ENCODE results near the gene MTF2. TPM values are rescaled to one million over a fixed set of nuclear protein-coding genes. Genes with fewer than 3 reads are reported as not detected.
"Not testable (repeated sequence)": the region's sequence is repeated elsewhere in the genome, so short reads cannot be mapped to it uniquely, and the experiment has no call there.

MTF2 gene
- total and polyA plus RNA-seq, 10 donors: 16.4 to 50.5 (median 39.5) TPM

DNA sequence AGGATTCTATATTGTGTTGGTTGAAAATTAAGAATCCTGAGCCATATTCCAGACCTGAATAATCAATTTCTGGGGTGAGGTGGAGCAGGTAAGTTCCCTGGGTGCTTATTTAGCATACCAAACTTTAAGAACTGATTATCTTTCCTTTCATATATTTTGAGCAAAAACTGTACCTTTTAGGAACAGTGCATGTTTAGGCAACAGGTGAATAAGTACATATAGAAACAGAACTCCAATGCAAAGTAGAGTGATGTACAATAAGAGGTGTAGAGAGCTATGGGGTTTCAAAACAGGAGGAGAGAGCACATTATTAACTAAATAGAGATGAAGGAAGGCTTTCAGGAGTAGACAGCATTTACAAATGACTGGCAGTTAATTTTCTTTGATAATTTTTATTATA, 72.4 kb downstream of the MTF2 start:
- H3K27me3 ChIP-seq (replicated peaks in 1 of 7): no peaks in the 10 kb centered on the region
- intact Hi-C loops (cut with DNase I; ENCODE audit: low total_unique reads): no loop called here
- TF ChIP-seq POLR2AphosphoS5 (IDR thresholded peaks at IDR 0.05) (no peak), POLR2A (IDR thresholded peaks at IDR 0.05) (no peak)
- TF ChIP-seq, protein P1, sequence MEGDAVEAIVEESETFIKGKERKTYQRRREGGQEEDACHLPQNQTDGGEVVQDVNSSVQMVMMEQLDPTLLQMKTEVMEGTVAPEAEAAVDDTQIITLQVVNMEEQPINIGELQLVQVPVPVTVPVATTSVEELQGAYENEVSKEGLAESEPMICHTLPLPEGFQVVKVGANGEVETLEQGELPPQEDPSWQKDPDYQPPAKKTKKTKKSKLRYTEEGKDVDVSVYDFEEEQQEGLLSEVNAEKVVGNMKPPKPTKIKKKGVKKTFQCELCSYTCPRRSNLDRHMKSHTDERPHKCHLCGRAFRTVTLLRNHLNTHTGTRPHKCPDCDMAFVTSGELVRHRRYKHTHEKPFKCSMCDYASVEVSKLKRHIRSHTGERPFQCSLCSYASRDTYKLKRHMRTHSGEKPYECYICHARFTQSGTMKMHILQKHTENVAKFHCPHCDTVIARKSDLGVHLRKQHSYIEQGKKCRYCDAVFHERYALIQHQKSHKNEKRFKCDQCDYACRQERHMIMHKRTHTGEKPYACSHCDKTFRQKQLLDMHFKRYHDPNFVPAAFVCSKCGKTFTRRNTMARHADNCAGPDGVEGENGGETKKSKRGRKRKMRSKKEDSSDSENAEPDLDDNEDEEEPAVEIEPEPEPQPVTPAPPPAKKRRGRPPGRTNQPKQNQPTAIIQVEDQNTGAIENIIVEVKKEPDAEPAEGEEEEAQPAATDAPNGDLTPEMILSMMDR (IDR thresholded peaks at IDR 0.05 in 8 of 11, conservative IDR thresholded peaks at IDR 0.05 in 3 of 11): no peak
- H3K4me3 ChIP-seq: no peak overlapping the region
- DNase-seq: no peak
- H3K9me3 ChIP-seq: no peaks in the 10 kb centered on the region
- H3K27ac ChIP-seq: no peak overlapping the region
- peaks cover 0 to 93% (median 39%) of the 10 kb centered on the region in 6 donors for H3K36me3 ChIP-seq
- H3K4me1 ChIP-seq: peaks cover 0 to 10% (median 4%) of the 10 kb centered on the region in 6 donors

DNA sequence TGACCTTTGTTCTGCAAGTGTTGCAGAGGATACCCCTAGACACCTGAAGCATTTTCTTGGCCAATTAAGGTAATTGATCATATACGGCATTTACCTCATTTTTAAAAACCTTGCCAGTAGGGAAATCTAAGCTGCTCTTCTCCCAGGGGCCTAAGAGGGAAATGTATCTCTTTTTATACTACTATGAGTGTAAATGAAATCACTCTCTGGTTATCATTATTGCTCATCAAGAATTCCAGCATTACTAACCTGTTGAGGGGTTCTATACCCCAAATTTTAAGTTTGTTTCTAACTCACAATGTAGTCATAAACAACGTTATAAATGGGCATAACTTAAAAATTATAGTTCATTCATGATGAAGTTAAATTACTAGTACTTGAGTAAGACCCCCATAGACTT, 73.8 kb downstream of the MTF2 start:
- Histone ChIP-seq H3K27me3 (replicated peaks in 1 of 7) (no peaks in the 10 kb centered on the region), H3K9me3 (no peaks in the 10 kb centered on the region), H3K4me1 (peaks cover 0 to 9% (median 3%) of the 10 kb centered on the region in 6 donors), H3K4me3 (no peak overlapping the region), H3K27ac (no peak overlapping the region), H3K36me3 (peaks cover 0 to 100% (median 51%) of the 10 kb centered on the region in 6 donors)
- DNase-seq: no peak
- intact Hi-C loops (cut with DNase I; ENCODE audit: low total_unique reads): no loop called here
- WGBS, 5 donors: 80 to 92% (median 87%) methylated on average over 2 of the region's 2 CpGs
- no peak for TF ChIP-seq POLR2AphosphoS5 (IDR thresholded peaks at IDR 0.05)

DNA sequence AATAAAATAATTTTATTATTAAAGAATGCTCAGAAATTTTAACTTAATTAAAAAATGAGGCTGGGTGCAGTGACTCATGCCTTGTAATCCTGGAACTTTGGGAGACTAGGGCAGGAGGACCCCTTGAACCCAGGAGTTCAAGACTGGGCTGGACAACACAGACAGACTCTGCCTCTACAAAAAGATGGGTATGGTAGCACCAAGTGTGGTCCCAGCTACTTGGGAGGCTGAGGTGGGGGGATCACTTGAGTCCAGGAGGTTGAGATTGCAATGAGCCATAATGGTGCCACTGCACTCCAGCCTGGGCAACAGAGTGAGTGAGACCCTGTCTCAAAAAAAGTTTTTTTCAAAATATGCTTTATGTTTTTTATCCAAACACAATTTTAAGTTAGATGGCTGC, 75.8 kb downstream of the MTF2 start:
- DNase-seq: no peak
- H3K27ac ChIP-seq: peak overlapping the region in 1 of 8 donors; percentile 18
- H3K9me3 ChIP-seq: no peaks in the 10 kb centered on the region
- peaks cover 0 to 100% (median 56%) of the 10 kb centered on the region in 6 donors for H3K36me3 ChIP-seq
- no peaks in the 10 kb centered on the region for H3K27me3 ChIP-seq (replicated peaks in 1 of 7)
- TF ChIP-seq POLR2A (IDR thresholded peaks at IDR 0.05) (no peak), POLR2AphosphoS5 (IDR thresholded peaks at IDR 0.05) (peak in 1 of 3 donors; percentile 11)
- H3K4me3 ChIP-seq: no peak overlapping the region
- intact Hi-C loops (cut with DNase I; ENCODE audit: low total_unique reads): no loop called here
- H3K4me1 ChIP-seq: peaks cover 0 to 9% (median 3%) of the 10 kb centered on the region in 6 donors

DNA sequence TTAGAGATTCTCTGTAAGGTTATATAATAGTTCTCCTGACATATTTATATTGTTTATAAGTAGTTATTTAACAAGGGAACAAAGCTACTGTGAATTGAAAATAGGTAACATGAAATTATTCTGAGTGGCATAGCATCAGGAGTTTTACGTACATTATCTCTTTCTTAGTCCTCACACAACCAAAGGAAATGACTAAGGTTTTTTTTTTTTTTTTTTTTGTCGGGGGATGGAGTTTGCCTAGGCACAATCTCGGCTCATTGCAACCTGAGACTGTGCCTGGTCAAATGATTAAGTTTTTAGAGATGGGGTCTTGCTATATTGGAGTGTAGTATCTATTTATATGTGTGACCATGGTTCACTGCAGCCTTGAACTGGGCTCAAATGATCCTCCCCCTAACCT, 76.3 kb downstream of the MTF2 start:
- Histone ChIP-seq H3K9me3 (no peaks in the 10 kb centered on the region), H3K27ac (peak overlapping the region in 1 of 8 donors; percentile 25), H3K4me1 (peaks cover 0 to 9% (median 3%) of the 10 kb centered on the region in 6 donors), H3K36me3 (peaks cover 0 to 100% (median 55%) of the 10 kb centered on the region in 6 donors), H3K27me3 (replicated peaks in 1 of 7) (no peaks in the 10 kb centered on the region), H3K4me3 (no peak overlapping the region)
- no peak for TF ChIP-seq POLR2AphosphoS5 (IDR thresholded peaks at IDR 0.05)
- TF ChIP-seq, protein P1 (IDR thresholded peaks at IDR 0.05 in 8 of 11, conservative IDR thresholded peaks at IDR 0.05 in 3 of 11): no peak
- WGBS, 5 donors: 21 to 49% (median 32%) methylated on average over 3 of the region's 3 CpGs
- no peak for DNase-seq
- intact Hi-C loops (cut with DNase I; ENCODE audit: low total_unique reads): no loop called here

DNA sequence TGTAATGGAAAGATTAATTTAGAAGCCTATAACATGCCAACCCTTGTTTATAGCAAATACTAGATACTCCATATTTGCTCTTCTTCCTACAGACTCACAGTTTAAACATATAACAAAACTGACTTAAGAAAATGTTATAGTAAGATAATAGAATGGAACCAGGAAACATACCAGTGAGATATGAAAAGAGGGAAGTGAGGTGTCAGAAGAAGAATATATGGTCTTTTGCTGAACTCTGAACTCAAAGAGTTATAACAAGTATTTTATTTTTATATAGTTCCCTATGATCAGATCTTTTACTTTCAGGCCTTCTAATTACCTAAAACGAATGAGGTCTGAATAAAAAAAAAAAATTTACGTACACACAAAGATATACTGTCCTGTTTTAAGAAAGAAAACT, 80.3 kb downstream of the MTF2 start:
- TF ChIP-seq, protein P1 (IDR thresholded peaks at IDR 0.05 in 8 of 11, conservative IDR thresholded peaks at IDR 0.05 in 3 of 11): no peak
- TF ChIP-seq POLR2A (IDR thresholded peaks at IDR 0.05) (no peak), POLR2AphosphoS5 (IDR thresholded peaks at IDR 0.05) (no peak)
- H3K4me1 ChIP-seq: peaks cover 0 to 31% (median 12%) of the 10 kb centered on the region in 6 donors
- intact Hi-C loops (cut with DNase I; ENCODE audit: low total_unique reads): no loop called here
- H3K27ac ChIP-seq: no peak overlapping the region
- H3K36me3 ChIP-seq: peaks cover 0 to 63% (median 39%) of the 10 kb centered on the region in 6 donors
- H3K9me3 ChIP-seq: no peaks in the 10 kb centered on the region
- WGBS, 5 donors: 56 to 66% (median 65%) methylated on average over 2 of the region's 2 CpGs
- H3K4me3 ChIP-seq: no peak overlapping the region
- H3K27me3 ChIP-seq (replicated peaks in 1 of 7): no peaks in the 10 kb centered on the region
- no peak for DNase-seq

DNA sequence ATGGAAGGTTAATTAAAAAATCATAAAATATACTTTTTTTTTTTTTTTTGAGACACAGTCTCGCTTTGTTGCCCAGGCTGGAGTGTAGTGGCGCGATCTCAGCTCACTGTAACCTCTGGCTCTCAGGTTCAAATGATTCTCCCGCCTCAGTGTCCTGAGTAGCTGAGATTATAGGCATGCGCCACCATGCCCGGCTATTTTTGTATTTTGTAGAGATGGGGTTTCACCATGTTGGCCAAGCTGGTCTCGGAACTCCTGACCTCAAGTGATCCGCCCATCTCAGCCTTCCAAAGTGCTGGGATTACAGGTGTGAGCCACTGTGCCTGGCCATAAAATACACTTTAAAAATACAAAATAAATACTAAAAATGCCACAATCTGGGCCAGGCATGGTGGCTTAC, 84.2 kb downstream of the MTF2 start:
- Histone ChIP-seq H3K36me3 (peaks cover 0 to 23% (median 13%) of the 10 kb centered on the region in 6 donors), H3K9me3 (peaks cover 0 to 13% (median 0%) of the 10 kb centered on the region in 8 donors), H3K4me1 (peaks cover 0 to 37% (median 9%) of the 10 kb centered on the region in 6 donors)
- intact Hi-C loops (cut with DNase I; ENCODE audit: low total_unique reads); DNase-seq; H3K4me3 ChIP-seq; H3K27me3 ChIP-seq (replicated peaks in 1 of 7); H3K27ac ChIP-seq: not testable (repeated sequence)
- WGBS, 5 donors: 97 to 99% (median 98%) methylated on average over 8 of the region's 8 CpGs
